Natural killer cell (primary cell): Measurements from ENCODE around the gene ENO3. TPM values are rescaled to one million over a fixed set of nuclear protein-coding genes. Genes with fewer than 3 reads are reported as not detected.
"Not testable (repeated sequence)": the region's sequence is repeated elsewhere in the genome, so short reads cannot be mapped to it uniquely, and the experiment has no call there.

Source experiments
- ATAC-seq, 3 donors: fragments of 150-1000 bp in 2 of 3; fragments of 200-7000 bp in 1 of 3; cut with Tn5 transposase; 1 replicate in 1 of 3; 2 replicates in 2 of 3; pipeline ENCODE4 v1.10.0; 2021; ENCODE audit warnings: mild to moderate bottlenecking in 2 of 3, moderate library complexity in 2 of 3
- DNase-seq, 2 donors: peaks; one replicate each; pipeline versions ENCODE4 v3.0.0 to v3.0.0-alpha.2; 2013 to 2021; ENCODE audit warnings: mixed read lengths in 1 of 2
- H3K27ac ChIP-seq: one replicate; pipeline ENCODE4 v1.5.1; 2013; ENCODE audit warnings: mild to moderate bottlenecking, low read length
- H3K27me3 ChIP-seq: one replicate; pipeline ENCODE4 v1.6.1; 2013; ENCODE audit warnings: low read length; ENCODE audit not compliant: control insufficient read depth, insufficient read depth
- H3K36me3 ChIP-seq: one replicate; pipeline ENCODE4 v1.6.1; 2013; ENCODE audit warnings: low read length; ENCODE audit not compliant: control insufficient read depth, insufficient read depth
- H3K4me1 ChIP-seq: one replicate; pipeline ENCODE4 v1.6.1; 2013; ENCODE audit warnings: low read length; ENCODE audit not compliant: control insufficient read depth, insufficient read depth
- H3K4me3 ChIP-seq: one replicate; pipeline ENCODE4 v1.5.1; 2013; ENCODE audit warnings: low read length
- H3K9me3 ChIP-seq: one replicate; pipeline ENCODE4 v1.6.1; 2013; ENCODE audit warnings: low read length; ENCODE audit not compliant: control insufficient read depth, insufficient read depth
- H3K27ac Mint-ChIP-seq, 2 donors: one replicate each; pipeline ENCODE4 v1.8.0; 2022; ENCODE audit warnings: mild to moderate bottlenecking in 2 of 2, mixed read lengths in 2 of 2, moderate library complexity in 1 of 2
- H3K27me3 Mint-ChIP-seq, 2 donors: one replicate each; pipeline ENCODE4 v1.8.0; 2022; ENCODE audit warnings: low read depth in 2 of 2, mixed read lengths in 2 of 2
- H3K36me3 Mint-ChIP-seq: one replicate; pipeline ENCODE4 v1.8.0; 2022; ENCODE audit warnings: mixed read lengths
- H3K4me1 Mint-ChIP-seq, 2 donors: one replicate each; pipeline ENCODE4 v1.8.0; 2022; ENCODE audit warnings: mixed read lengths in 2 of 2
- H3K4me3 Mint-ChIP-seq: one replicate; pipeline ENCODE4 v1.8.0; 2022; ENCODE audit warnings: mild to moderate bottlenecking, moderate library complexity, mixed read lengths
- H3K9me3 Mint-ChIP-seq, 2 donors: one replicate each; pipeline ENCODE4 v1.8.0; 2022; ENCODE audit warnings: mixed read lengths in 2 of 2
- WGBS: methylation state at CpG from one replicate; pipeline ENCODE4 v1.1.7; 2013; ENCODE audit warnings: missing lambda C conversion rate; ENCODE audit not compliant: insufficient coverage; 5-methylcytosine and 5-hydroxymethylcytosine counted together
- intact Hi-C: fragments of 100-400 bp; cut with micrococcal nuclease; formaldehyde crosslinking; loops from one replicate; pipeline ENCODE4 v1.14.2; 2022
- total RNA-seq, 4 donors: library from RNA; stranded (reverse); fragments of 120-200 nt in 1 of 4; gene quantifications; one replicate each; pipeline versions ENCODE4 v1.2.3 to v1.2.4, GENCODE V29; 2013 to 2022
- TF ChIP-seq, protein P1 (sequence below): fragments of 200-600 bp; IDR thresholded peaks from one replicate; pipeline ENCODE4 v1.8.0; 2022; ENCODE audit warnings: antibody characterized with exemption

Gene ENO3
- total RNA-seq, 3 donors from 2014 or later (not counting 1 experiment from before 2014, with no cell fraction given): 26.1 to 28.4 (median 26.6) TPM

DNA sequence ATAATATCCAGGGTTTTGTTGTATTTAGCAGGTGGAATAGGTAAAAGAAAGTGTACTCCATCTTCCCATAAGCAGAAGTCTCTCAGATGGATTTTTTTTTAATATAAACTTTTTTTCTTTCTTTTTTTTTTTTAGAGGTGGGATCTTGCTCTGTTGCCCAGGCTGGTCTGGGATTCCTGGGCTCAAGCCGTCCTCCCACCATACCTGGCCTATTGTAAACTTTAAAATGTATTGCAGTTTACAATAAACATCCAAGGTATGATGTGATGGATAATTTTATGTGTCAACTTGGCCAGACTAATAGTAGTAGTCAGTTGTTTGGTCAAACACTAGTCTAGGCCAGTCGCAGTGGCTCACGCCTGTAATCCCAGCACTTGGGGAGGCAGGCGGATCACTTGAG, 29.6 kb upstream of the ENO3 start:
- H3K36me3 ChIP-seq: no peaks in the 10 kb centered on the region
- Mint-ChIP-seq H3K27ac (no peak overlapping the region), H3K27me3 (no peaks in the 10 kb centered on the region), H3K4me3 (no peak overlapping the region), H3K36me3 (no peaks in the 10 kb centered on the region), H3K9me3 (no peaks in the 10 kb centered on the region), H3K4me1 (no peaks in the 10 kb centered on the region)
- no peaks in the 10 kb centered on the region for H3K4me1 ChIP-seq
- H3K4me3 ChIP-seq: no peak overlapping the region
- no peak for ATAC-seq
- H3K27me3 ChIP-seq: no peaks in the 10 kb centered on the region
- H3K27ac ChIP-seq: no peak overlapping the region
- DNase-seq: no peak
- WGBS: 100% methylated on average over 2 of the region's 4 CpGs
- intact Hi-C loops: no loop called here
- TF ChIP-seq, protein P1, sequence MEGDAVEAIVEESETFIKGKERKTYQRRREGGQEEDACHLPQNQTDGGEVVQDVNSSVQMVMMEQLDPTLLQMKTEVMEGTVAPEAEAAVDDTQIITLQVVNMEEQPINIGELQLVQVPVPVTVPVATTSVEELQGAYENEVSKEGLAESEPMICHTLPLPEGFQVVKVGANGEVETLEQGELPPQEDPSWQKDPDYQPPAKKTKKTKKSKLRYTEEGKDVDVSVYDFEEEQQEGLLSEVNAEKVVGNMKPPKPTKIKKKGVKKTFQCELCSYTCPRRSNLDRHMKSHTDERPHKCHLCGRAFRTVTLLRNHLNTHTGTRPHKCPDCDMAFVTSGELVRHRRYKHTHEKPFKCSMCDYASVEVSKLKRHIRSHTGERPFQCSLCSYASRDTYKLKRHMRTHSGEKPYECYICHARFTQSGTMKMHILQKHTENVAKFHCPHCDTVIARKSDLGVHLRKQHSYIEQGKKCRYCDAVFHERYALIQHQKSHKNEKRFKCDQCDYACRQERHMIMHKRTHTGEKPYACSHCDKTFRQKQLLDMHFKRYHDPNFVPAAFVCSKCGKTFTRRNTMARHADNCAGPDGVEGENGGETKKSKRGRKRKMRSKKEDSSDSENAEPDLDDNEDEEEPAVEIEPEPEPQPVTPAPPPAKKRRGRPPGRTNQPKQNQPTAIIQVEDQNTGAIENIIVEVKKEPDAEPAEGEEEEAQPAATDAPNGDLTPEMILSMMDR: no peak
- H3K9me3 ChIP-seq: no peaks in the 10 kb centered on the region

DNA sequence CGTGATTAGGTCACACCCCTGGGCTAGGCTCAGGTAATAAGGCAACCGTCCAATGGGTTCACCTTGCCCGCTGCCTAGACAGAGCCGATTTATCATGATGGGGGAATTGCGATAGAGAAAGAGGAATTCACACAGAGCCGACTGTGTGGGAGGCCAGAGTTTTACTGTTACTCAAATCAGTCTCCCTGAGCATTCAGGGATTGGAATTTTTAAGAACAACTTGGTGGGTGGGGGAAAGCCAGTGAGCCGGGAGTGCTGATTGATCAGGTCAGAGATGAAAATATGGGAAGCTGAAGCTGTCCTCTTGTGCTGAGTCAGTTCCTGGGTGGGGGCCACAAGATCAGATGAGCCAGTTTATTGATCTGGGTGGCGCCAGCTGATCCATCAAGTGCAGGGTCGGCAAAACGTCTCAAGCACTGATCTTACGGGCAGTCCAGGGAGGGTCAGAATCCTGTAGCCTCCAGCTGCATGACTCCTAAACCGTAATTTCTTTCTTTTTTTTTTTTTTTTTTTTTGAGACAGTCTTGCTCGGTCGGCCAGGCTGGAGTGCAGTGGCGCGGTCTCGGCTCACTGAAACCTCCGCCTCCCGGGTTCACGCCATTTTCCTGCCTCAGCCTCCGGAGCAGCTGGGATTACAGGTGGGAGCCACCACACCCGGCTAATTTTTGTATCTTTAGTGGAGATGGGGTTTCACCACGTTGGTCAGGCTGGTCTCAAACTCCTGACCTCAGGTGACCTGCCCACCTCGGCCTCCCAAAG, 24.2 kb upstream of the ENO3 start:
- intact Hi-C loops, H3K9me3 ChIP-seq, DNase-seq, ATAC-seq, H3K27me3 Mint-ChIP-seq, H3K27me3 ChIP-seq, H3K27ac ChIP-seq, H3K9me3 Mint-ChIP-seq, H3K4me1 Mint-ChIP-seq, H3K27ac Mint-ChIP-seq, H3K36me3 ChIP-seq, H3K36me3 Mint-ChIP-seq, H3K4me3 Mint-ChIP-seq, H3K4me3 ChIP-seq, H3K4me1 ChIP-seq: not testable (repeated sequence)
- 97% methylated on average over 23 of the region's 24 CpGs for WGBS

DNA sequence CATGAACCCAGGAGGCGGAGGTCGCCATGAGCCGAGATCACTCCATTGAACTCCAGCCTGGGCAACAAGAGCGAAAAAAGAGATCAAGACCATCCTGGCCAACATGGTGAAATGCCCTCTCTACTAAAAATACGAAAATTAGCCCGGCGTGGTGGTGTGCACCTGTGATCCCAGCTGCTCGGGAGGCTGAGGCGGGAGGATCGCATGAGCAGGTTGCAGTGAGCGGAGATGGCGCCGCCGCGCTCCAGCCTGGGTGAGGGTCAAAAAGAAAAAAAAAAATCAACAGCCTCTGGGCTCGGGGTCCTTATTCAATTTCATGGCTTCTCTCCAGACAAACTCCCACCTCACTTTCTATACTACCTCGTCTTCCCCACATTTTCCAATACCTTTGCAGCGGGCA, 22.0 kb upstream of the ENO3 start:
- Mint-ChIP-seq H3K9me3 (no peaks in the 10 kb centered on the region), H3K27me3 (peaks cover 0 to under 1% of the 10 kb centered on the region in 2 donors), H3K4me3 (no peak overlapping the region), H3K27ac (no peak overlapping the region), H3K36me3 (no peaks in the 10 kb centered on the region), H3K4me1 (peaks cover 11 to 18% of the 10 kb centered on the region in 2 donors)
- intact Hi-C loops: no loop called here
- Histone ChIP-seq H3K4me3 (no peak overlapping the region), H3K9me3 (no peaks in the 10 kb centered on the region), H3K36me3 (no peaks in the 10 kb centered on the region), H3K27ac (no peak overlapping the region), H3K4me1 (peaks cover 14% of the 10 kb centered on the region), H3K27me3 (no peaks in the 10 kb centered on the region)
- ATAC-seq (no peak), DNase-seq (no peak)
- WGBS: 97% methylated on average over 18 of the region's 18 CpGs
- TF ChIP-seq, protein P1: no peak

DNA sequence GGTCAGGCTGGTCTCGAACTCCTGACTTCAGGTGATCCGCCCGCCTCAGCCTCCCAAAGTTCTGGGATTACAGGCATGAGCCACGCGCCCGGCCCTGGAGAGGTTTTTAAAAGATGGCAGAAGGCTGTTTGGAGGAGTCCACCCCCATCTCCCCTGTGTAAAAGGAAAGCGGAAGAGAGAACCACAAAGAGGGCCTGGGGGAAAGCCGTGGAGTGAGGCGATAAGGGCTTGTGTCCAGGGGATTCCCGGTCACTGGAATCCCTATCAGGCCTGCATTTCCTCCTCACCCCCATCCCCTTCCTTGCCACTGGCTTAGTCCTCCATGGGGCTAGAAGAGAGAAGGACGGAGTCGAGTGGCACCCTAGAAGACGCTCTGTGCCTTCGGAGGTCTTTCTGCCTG, 19.0 kb upstream of the ENO3 start, which contains the start of gene GP1BA:
Gene GP1BA, plus strand, starts transcription at position 315 of the 400 bp plus-strand sequence. CDS start 328 bp downstream, outside the sequence.
- no peak for ATAC-seq
- Mint-ChIP-seq H3K27ac (no peak within 1 kb of the TSS), H3K36me3 (no peaks in the 10 kb centered on the region), H3K9me3 (no peaks in the 10 kb centered on the region), H3K4me1 (peaks cover 28 to 37% of the 10 kb centered on the region in 2 donors), H3K27me3 (peaks cover 0 to 4% of the 10 kb centered on the region in 2 donors), H3K4me3 (no peak within 1 kb of the TSS)
- Histone ChIP-seq H3K4me1 (peaks cover 22% of the 10 kb centered on the region), H3K9me3 (no peaks in the 10 kb centered on the region), H3K27ac (no peak within 1 kb of the TSS), H3K27me3 (no peaks in the 10 kb centered on the region), H3K36me3 (peaks cover 1% of the 10 kb centered on the region), H3K4me3 (no peak within 1 kb of the TSS)
- 58% methylated on average over 11 of the region's 14 CpGs for WGBS
- no peak for DNase-seq
- intact Hi-C loops: no loop called here
- TF ChIP-seq, protein P1: no peak
